Suppressor macrophage treated with lipopolysaccharide for 4 hours (primary cell): ENCODE data around the gene LRRC25.
"Not testable (repeated sequence)": the region's sequence is repeated elsewhere in the genome, so short reads cannot be mapped to it uniquely, and the experiment has no call there.

Experiments used
- DNase-seq: peaks from one replicate; pipeline ENCODE4 v3.0.0-alpha.2; 2020

Gene LRRC25

GRCh38 chr19:18424122-18424889 lies 26.9 kb upstream of the LRRC25 start:
- DNase-seq, result no peak

GRCh38 chr19:18423258-18424020 lies 26.0 kb upstream of the LRRC25 start:
- no peak for DNase-seq

GRCh38 chr19:18422530-18423191 lies 25.2 kb upstream of the LRRC25 start:
- no peak for DNase-seq

GRCh38 chr19:18421371-18421959 lies 24.0 kb upstream of the LRRC25 start:
- no peak for DNase-seq

- DNase-seq, result no peak
These were observed 23.5 kb upstream of the LRRC25 start for GRCh38 chr19:18420930-18421329.

- no peak for DNase-seq
These were observed 22.5 kb upstream of the LRRC25 start for GRCh38 chr19:18419699-18420460.

- peak; percentile 85 for DNase-seq
These were observed 21.8 kb upstream of the LRRC25 start, which contains the start of gene SSBP4 for GRCh38 chr19:18419195-18419698. Gene SSBP4 (plus strand): TSS chr19:18419398. CDS start chr19:18419649, 251 bp downstream.

- DNase-seq, result peak; percentile 51
These were observed 21.2 kb upstream of the LRRC25 start for GRCh38 chr19:18418483-18419194.

- DNase-seq, result no peak
These were observed 20.6 kb upstream of the LRRC25 start for GRCh38 chr19:18418029-18418482.

- DNase-seq, result no peak
These were observed 20.0 kb upstream of the LRRC25 start for GRCh38 chr19:18417250-18418028.

- peak; percentile 56 for DNase-seq
These were observed 19.4 kb upstream of the LRRC25 start for GRCh38 chr19:18416778-18417249.

- peak; percentile 61 for DNase-seq
These were observed 17.9 kb upstream of the LRRC25 start for GRCh38 chr19:18415178-18415867.

GRCh38 chr19:18414504-18415177 lies 17.2 kb upstream of the LRRC25 start:
- DNase-seq, result no peak

GRCh38 chr19:18412610-18413239 lies 15.3 kb upstream of the LRRC25 start:
- DNase-seq, result no peak

GRCh38 chr19:18408053-18408476 lies 10.6 kb upstream of the LRRC25 start:
- peak; percentile 66 for DNase-seq

GRCh38 chr19:18406749-18407148 lies 9.3 kb upstream of the LRRC25 start:
- no peak for DNase-seq

GRCh38 chr19:18405754-18406153 lies 8.3 kb upstream of the LRRC25 start:
- DNase-seq, result not testable (repeated sequence)

- not testable (repeated sequence) for DNase-seq
These were observed 5.2 kb upstream of the LRRC25 start for GRCh38 chr19:18402455-18403248.
